GM19324 (cell line): Measurements from ENCODE around the gene CRKL.
"Not testable (repeated sequence)": the region's sequence is repeated elsewhere in the genome, so short reads cannot be mapped to it uniquely, and the experiment has no call there.

Experiments used
- ATAC-seq: cut with Tn5 transposase; IDR thresholded peaks from one replicate; pipeline ENCODE4 v1.9.1; 2021; ENCODE audit warnings: mild to moderate bottlenecking, moderate library complexity; ENCODE audit not compliant: unreplicated experiment, low FRiP score

CRKL gene

DNA sequence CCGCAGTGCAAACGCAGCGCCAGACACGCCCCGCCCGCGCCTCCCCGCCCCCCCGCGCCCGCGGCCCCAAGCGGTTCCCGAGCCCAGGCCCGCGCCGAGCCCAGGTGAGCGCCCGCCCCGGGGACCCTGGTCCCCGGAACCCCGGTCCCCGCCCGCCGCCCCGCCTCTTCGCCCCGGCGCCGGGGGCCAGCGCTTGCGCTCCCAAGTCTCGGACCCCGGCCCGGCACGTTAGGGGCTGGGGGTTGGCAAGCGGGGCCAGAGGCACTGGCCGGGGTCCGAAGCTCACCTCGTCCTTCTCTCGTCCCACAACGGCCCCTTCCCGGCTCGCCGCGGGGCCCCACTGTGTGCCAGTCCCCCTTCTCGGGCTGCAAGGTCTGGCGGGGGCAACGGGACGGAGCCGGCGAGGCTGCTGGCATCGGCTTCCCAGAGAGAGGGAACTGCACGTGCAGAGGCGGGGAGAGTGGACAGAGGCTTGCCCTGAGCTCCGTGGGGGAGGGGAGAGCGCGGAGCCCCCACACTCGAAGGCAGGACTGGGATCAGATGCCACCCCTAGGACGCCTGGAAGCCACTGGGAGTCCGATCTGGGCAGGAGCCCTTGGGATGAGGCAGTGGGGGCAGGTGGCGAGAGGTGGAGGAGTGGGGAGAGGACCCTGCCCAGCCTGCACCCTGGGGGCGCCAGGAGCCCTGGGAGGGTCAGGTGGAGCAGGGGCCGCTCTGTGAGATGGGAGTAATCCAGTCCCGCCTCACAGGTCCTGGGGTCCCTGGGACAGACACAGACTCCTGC, 48.1 kb downstream of the CRKL start:
- no peak for ATAC-seq

- no peak for ATAC-seq
Observed at GRCh38 chr22:20965888-20966855, 49.0 kb downstream of the CRKL start.

- no peak for ATAC-seq
Observed at GRCh38 chr22:20966883-20967696, 49.9 kb downstream of the CRKL start, which contains the start of gene AIFM3. AIFM3 (plus strand) TSS chr22:20967255; CDS start chr22:20967945, 690 bp downstream.

DNA sequence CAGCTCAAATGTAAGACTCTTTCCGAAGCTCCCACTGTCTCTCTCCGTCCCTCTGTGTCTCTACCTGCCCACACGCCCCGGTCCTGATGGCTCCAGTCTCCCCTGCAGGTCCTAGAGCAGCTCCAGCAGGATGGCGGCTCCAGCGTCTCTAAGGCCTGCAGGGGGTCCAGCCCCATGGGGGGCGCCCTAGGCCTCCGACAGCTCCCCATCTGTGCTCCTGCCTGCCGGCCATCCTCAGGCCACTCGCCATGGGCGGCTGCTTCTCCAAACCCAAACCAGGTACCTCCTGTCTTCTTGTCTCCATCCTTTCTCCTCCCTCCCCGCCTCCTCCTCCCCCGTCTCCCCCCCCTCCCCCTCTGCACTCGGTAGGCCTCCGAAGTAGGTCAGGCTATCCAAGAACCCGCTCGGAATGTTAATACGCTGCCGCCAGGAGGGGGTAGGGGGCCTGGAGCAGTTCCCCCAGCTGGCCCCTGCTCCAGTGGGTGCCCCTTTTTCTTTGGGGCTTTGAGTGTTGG, 50.5 kb downstream of the CRKL start:
- ATAC-seq = no peak

- no peak for ATAC-seq
Observed at GRCh38 chr22:20968281-20968977, 51.2 kb downstream of the CRKL start.

DNA sequence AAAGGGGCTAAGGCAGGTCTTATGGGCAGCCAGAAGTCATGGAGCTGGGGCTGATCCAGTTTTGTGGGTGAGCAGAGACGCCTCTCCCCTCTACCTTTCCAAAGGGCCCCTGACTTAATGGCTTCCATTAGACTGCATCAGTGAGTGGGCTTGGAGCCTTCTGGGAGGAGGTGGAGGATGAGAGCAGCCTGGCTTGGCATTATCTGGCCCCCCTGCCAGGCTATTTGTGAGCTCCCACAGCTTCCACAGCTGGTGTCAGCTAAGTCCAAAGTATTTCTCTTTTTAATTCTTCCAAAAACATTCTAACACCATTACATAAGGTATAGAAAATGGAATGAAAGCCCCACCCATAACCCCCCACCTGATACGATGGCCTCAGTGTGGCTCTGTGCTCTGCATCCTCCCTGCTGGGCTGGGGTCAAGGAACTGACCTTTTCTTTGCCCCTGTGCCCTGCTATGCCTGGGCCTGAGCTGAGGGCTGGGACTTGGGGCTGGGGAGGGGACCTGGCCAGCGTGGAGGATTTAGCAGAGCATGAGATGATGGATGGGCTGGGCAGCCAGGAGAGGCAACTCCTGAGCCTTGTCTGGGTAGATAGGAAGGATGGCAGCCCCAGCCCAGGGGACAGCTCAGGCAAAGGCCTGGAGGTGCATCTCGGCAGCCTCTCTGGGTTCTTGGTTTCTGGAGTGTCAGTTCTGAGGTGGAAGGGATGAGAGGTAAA, 53.9 kb downstream of the CRKL start:
- ATAC-seq = no peak

DNA sequence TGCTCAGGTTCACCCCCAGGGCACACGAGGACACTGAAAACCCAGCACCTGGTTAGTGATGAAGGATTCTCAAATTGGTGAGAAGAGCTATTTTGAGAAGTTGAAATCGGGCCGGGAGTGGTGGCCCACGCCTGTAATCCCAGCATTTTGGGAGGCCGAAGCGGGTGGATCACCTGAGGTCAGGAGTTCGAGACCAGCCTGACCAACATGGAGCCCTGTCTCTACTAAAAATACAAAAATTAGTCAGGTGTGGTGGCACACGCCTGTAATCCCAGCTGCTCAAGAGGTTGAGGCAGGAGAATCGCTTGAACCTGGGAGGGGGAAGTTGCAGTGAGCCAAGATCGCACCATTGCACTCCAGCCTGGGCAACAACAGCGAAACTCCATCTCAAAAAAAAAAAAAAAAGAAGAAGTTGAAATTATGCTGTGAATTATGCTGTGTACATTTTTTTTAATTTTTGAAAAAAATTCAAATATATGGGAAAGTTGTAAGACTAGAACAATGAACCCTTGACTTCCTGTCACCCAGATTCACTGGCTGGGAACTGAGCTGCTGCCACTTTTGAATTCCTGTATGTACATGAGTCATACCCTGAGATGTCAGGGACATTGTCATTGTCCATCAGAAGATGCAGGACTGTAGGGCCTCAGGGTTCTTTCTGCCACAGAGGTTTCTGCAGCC, 54.9 kb downstream of the CRKL start:
- not testable (repeated sequence) for ATAC-seq

DNA sequence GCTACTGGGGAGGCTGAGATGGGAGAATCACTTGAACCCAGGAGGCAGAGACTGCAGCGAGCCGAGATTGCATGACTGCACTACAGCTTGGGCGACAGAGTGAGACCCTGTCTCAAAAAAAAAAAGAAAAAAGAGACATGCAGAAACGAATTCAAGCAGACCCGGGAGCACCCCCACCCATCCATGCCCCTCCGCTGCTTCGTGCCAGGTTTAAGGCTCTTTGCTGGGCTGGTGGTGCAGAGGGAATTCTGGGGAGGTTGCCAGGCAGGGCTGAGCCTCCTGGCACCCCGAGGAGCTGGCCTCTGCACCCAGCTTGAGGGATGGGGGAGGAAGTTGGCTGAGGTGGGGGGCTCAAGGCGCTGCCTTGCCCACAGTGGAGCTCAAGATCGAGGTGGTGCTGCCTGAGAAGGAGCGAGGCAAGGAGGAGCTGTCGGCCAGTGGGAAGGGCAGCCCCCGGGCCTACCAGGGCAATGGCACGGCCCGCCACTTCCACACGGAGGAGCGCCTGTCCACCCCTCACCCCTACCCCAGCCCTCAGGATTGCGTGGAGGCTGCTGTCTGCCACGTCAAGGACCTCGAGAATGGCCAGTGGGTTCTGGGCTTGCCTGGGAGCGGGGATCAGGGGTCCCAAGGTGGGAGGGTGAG, 55.8 kb downstream of the CRKL start:
- ATAC-seq = no peak

- ATAC-seq = no peak
Observed at GRCh38 chr22:20973634-20974286, 56.6 kb downstream of the CRKL start.

DNA sequence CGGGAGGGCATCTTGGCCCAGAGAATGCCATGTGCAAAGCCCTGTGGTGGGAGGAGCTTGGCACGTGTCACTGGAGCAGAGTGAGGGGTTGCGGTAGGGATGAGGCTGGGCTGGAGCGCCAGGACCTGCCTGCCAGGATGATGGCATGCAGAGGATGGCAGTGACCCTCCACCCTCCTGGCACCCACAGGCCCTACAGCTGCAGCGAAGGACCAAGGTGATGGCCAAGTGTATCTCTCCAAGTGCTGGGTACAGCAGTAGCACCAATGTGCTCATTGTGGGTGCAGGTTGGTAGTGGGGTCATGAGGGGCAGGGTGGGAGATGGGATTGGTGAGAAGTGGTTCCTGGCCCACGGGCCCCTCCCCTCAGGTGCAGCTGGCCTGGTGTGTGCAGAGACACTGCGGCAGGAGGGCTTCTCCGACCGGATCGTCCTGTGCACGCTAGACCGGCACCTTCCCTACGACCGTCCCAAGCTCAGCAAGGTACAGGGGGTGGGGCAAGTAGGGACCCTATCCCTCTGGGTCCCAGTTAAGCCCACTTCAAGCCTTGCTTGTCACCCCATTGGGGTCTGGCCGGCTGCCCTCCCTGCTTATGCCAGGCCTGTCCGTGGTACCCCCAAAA, 57.2 kb downstream of the CRKL start:
- ATAC-seq = no peak

GRCh38 chr22:20975541-20976290, 58.5 kb downstream of the CRKL start:
- no peak for ATAC-seq

GRCh38 chr22:20976291-20976877, 59.2 kb downstream of the CRKL start:
- ATAC-seq = no peak

DNA sequence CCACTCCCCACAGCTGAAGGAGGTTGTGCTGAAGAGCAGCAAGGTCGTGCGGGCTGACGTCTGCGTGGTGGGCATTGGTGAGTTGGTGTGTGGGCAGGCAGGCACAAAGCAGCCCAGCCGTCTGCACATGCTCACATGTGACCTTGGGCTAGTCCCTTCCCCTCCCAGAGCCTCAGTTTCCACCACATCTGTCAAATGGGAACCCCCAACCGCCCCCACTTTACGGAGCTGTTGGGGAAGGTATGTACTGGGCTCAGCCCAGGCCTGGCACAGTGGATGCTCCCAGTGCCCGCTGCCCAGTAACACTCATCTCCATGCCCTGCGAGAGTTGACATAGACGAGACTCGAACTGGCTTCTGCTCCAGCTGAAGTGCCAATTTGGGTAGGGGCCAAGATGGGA, 59.8 kb downstream of the CRKL start:
- ATAC-seq = no peak

DNA sequence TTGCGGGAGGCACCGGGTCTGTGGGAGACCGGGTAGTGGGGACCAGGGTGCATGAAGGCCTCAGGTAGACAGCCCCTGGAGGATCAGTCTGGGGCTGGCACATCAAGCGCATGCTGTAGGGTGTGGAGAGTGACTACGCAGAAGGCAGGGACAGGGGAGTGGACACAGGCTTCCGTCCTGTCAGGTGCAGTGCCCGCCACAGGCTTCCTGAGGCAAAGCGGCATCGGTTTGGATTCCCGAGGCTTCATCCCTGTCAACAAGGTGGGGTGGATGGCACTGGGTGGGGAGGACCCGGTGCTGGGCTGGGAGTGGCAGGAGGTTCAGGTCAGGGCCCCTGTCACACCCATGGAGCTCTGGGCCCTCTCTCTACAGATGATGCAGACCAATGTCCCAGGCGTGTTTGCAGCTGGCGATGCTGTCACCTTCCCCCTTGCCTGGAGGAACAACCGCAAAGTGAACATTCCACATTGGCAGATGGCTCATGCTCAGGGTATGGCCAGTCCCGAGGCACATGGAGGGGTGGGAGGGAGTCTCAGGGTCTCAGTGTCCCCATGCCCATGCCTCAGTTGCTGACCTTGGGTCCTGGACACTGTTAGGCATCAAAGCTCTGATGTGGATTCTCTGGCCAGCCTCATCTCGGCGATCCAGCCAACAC, 60.4 kb downstream of the CRKL start:
- no peak for ATAC-seq

GRCh38 chr22:20978419-20978818, 61.2 kb downstream of the CRKL start:
- ATAC-seq = no peak
